RWPE2 (cell line): ENCODE measurements around the gene PDE4D.

Experiments
- ATAC-seq: fragments of 200-7000 bp; cut with Tn5 transposase; 3 replicates; pipeline ENCODE4 v1.9.1; 2021; ENCODE audit warnings: low read depth
- DNase-seq: peaks from one replicate; pipeline ENCODE4 v3.0.0-alpha.2; 2020; ENCODE audit warnings: low spot score
- H3K27ac ChIP-seq: fragments of 450-650 bp; 2 replicates; pipeline ENCODE4 v1.5.1; 2017; ENCODE audit warnings: mild to moderate bottlenecking; ENCODE audit not compliant: poor library complexity, severe bottlenecking
- H3K27me3 ChIP-seq: fragments of 250-450 bp; sonication (Bioruptor Pico); 2 replicates; pipeline ENCODE4 v1.5.1; 2021; ENCODE audit warnings: mild to moderate bottlenecking, moderate library complexity; ENCODE audit not compliant: insufficient read depth, poor library complexity, severe bottlenecking
- H3K36me3 ChIP-seq: fragments of 250-450 bp; sonication (Bioruptor Pico); 2 replicates; pipeline ENCODE4 v1.5.1; 2020; ENCODE audit warnings: low read depth, mild to moderate bottlenecking, moderate library complexity
- H3K4me1 ChIP-seq: fragments of 250-450 bp; sonication (Bioruptor Pico); 2 replicates; pipeline ENCODE4 v1.5.1; 2021; ENCODE audit warnings: mild to moderate bottlenecking, moderate library complexity; ENCODE audit not compliant: insufficient read depth, poor library complexity, severe bottlenecking
- H3K4me3 ChIP-seq: fragments of 250-450 bp; sonication (Bioruptor Pico); 2 replicates; pipeline ENCODE4 v1.5.1; 2021; ENCODE audit warnings: mild to moderate bottlenecking, moderate library complexity; ENCODE audit not compliant: severe bottlenecking
- H3K9me3 ChIP-seq: fragments of 250-450 bp; sonication (Bioruptor Pico); 2 replicates; pipeline ENCODE4 v1.5.1; 2021; ENCODE audit warnings: mild to moderate bottlenecking, moderate library complexity; ENCODE audit not compliant: severe bottlenecking
- CTCF ChIP-seq: fragments of 450-650 bp; IDR thresholded peaks from one replicate; pipeline ENCODE4 v1.5.1; 2017; ENCODE audit warnings: mild to moderate bottlenecking, moderate library complexity; ENCODE audit not compliant: poor library complexity, severe bottlenecking

The PDE4D gene

DNA sequence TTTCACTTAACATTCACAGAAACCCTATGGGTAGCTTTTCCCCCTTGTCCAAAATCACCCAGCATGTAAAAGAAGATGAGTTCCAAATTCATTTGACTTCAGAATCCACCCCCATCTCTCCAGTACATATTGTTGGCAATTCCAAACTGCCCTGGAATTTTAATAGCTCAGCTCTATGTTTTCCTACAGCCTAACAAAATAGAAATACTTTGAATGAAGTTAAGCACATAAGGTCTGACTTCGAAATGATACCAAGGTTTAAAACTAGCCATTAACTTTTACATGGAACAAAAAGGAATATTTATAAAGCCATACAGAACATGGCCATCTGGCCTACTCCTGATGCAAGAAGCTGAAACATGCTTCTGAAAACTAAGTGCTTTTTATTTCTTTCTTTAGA, 634.3 kb downstream of the PDE4D start:
- no peaks in the 10 kb centered on the region for H3K4me1 ChIP-seq
- H3K27me3 ChIP-seq, result no peaks in the 10 kb centered on the region
- ATAC-seq, result no peak
- no peak for DNase-seq
- TF ChIP-seq CTCF, result no peak
- H3K27ac ChIP-seq, result no peak overlapping the region
- H3K4me3 ChIP-seq, result no peak overlapping the region
- no peaks in the 10 kb centered on the region for H3K9me3 ChIP-seq
- H3K36me3 ChIP-seq, result no peaks in the 10 kb centered on the region

- Histone ChIP-seq H3K9me3 (no peaks in the 10 kb centered on the region), H3K27me3 (no peaks in the 10 kb centered on the region), H3K27ac (no peak overlapping the region), H3K4me3 (no peak overlapping the region), H3K36me3 (no peaks in the 10 kb centered on the region), H3K4me1 (no peaks in the 10 kb centered on the region)
- ATAC-seq (no peak), DNase-seq (no peak)
- no peak for TF ChIP-seq CTCF
These were observed 635.8 kb downstream of the PDE4D start for GRCh38 chr5:59257488-59258400.

GRCh38 chr5:59256331-59256730, 637.2 kb downstream of the PDE4D start:
- H3K4me1 ChIP-seq, result no peaks in the 10 kb centered on the region

GRCh38 chr5:59254055-59254687, 639.4 kb downstream of the PDE4D start:
- no peak for DNase-seq
- no peak for ATAC-seq
- H3K27ac ChIP-seq, result no peak overlapping the region
- H3K4me1 ChIP-seq, result no peaks in the 10 kb centered on the region
- no peaks in the 10 kb centered on the region for H3K9me3 ChIP-seq
- TF ChIP-seq CTCF, result no peak
- no peaks in the 10 kb centered on the region for H3K36me3 ChIP-seq
- no peak overlapping the region for H3K4me3 ChIP-seq
- H3K27me3 ChIP-seq, result no peaks in the 10 kb centered on the region

More at GRCh38 chr5:59256331-59256730, 637.2 kb downstream of the PDE4D start:
- Histone ChIP-seq H3K27me3 (no peaks in the 10 kb centered on the region), H3K4me3 (no peak overlapping the region), H3K9me3 (no peaks in the 10 kb centered on the region), H3K36me3 (no peaks in the 10 kb centered on the region), H3K27ac (no peak overlapping the region)
- DNase-seq (no peak), ATAC-seq (no peak)
- TF ChIP-seq CTCF, result no peak
